ENCODE results near the gene CDCA8. TPM values are rescaled to one million over a fixed set of nuclear protein-coding genes. Genes with fewer than 3 reads are reported as not detected.

Gene CDCA8
- total and polyA plus RNA-seq, 2 of the 8 experiments (the other 6 are each of a cell fraction or from before 2014, with no cell fraction given) = 43.9 to 46.2 TPM

DNA sequence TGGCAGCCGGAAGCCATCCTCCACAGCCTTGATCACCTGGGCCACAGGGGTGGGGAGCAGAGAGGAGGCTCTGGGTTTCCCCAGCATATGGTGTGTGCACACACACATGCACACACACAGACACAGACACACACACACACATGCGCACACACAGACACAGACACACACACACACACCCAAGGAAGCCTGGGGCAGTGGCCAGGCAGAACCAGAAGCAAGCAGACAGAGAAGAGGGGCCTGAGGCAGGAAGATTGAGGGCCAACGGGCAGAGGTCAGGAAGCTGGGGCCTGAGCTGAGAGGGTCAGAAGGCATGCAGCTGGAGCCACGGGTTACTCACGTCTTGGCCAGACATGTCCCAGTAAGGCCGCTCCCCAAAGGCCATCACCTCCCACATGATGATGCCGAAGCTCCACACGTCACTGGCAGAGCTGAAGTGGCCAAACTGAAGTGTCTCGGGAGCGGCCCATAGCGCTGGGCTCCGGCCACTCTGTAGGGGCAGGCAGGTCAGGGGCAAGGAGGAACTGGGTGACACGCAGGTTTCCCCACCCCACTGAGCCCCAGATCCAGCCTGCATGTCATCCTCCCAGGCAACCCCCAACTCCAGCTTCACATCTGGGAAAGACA lies 27.4 kb downstream of the CDCA8 start:
- Histone ChIP-seq H3K9ac (replicated peaks in 1 of 4; ENCODE audit: extremely low read depth in 1 of 4, low read depth in 3 of 4, low read length in 3 of 4) (no peak overlapping the region), H3K4me1 (replicated peaks in 1 of 4; ENCODE audit: control insufficient read depth in 3 of 4, insufficient read depth in 4 of 4, low read length in 3 of 4) (peaks cover 0 to 7% (median 4%) of the 10 kb centered on the region in 4 experiments; a peak in 3 of 7 replicates), H3K27me3 (replicated peaks in 1 of 4; ENCODE audit: control insufficient read depth in 3 of 4, extremely low read depth in 1 of 4, insufficient read depth in 3 of 4, low read length in 3 of 4) (no peaks in the 10 kb centered on the region), H3K4me3 (ENCODE audit: extremely low read depth in 1 of 4, insufficient read depth in 2 of 4, low read depth in 3 of 4, low read length in 4 of 4) (no peak overlapping the region), H3K23ac (ENCODE audit: insufficient read length) (no peak overlapping the region), H3K4ac (replicated peaks; ENCODE audit: insufficient read length, low read depth, low read length) (no peak overlapping the region), H3K23me2 (ENCODE audit: low read depth, low read length) (no peaks in the 10 kb centered on the region), H3K14ac (ENCODE audit: insufficient read length) (no peak overlapping the region), H2BK5ac (ENCODE audit: low read depth, low read length) (no peak overlapping the region), H4K8ac (ENCODE audit: extremely low read depth, insufficient read depth, low read length) (peak overlapping the region; percentile 3; the same call in 1 of the 2 replicates), H3K4me2 (ENCODE audit: insufficient read depth in 1 of 2, low read depth in 2 of 2, low read length in 2 of 2) (no peak overlapping the region), H2AFZ (ENCODE audit: low read length) (no peak overlapping the region), H2BK15ac (ENCODE audit: low read length) (no peak overlapping the region), H2BK12ac (ENCODE audit: low read depth, low read length) (no peak overlapping the region), H2BK120ac (replicated peaks; ENCODE audit: low read depth, low read length) (no peak overlapping the region), H3K79me1 (ENCODE audit: low read depth, low read length) (no peaks in the 10 kb centered on the region), H4K5ac (ENCODE audit: insufficient read length, low read depth, low read length) (no peak overlapping the region), H2BK20ac (ENCODE audit: low read length) (no peak overlapping the region), H4K20me1 (replicated peaks in 1 of 2; ENCODE audit: control insufficient read depth in 1 of 2, insufficient read depth in 2 of 2, low read length in 2 of 2) (no peaks in the 10 kb centered on the region), H3K56ac (replicated peaks; ENCODE audit: insufficient read length, low read depth, low read length) (no peak overlapping the region), H3K18ac (ENCODE audit: extremely low read depth, low read length) (no peak overlapping the region), H3K79me2 (ENCODE audit: control insufficient read depth in 1 of 2, insufficient read depth in 2 of 2, low read length in 2 of 2) (no peaks in the 10 kb centered on the region), H2AK5ac (ENCODE audit: low read depth, low read length) (no peak overlapping the region), H3K27ac (ENCODE audit: low read depth, low read length) (no peak overlapping the region), H3K9me3 (ENCODE audit: insufficient read depth in 2 of 2, low read depth in 1 of 2, low read length in 1 of 2) (no peaks in the 10 kb centered on the region), H3K36me3 (ENCODE audit: control insufficient read depth in 2 of 4, insufficient read depth in 4 of 4, low read length in 3 of 4) (no peaks in the 10 kb centered on the region), H4K91ac (replicated peaks; ENCODE audit: insufficient read length, low read length) (no peak overlapping the region)
- no peak for FAIRE-seq
- no peak for DNase-seq (ENCODE audit: low read depth in 1 of 2, low spot score in 2 of 2)
- ChIA-PET CTCF (ENCODE audit: partially characterized antibody) (interaction anchor here (1.0 to 1.5 kb wide), 3 partner anchors 12 to 216 kb away, joined by 3 to 4 read pairs (median 3); partner anchors contain the start of gene EPHA10), POLR2A (ENCODE audit: partially characterized antibody) (interaction anchor here (1.4 to 2.8 kb wide), 3 partner anchors 10 to 12 kb away, joined by 3 to 11 read pairs (median 6); no protein-coding TSS in a partner anchor)
- TF ChIP-seq SIN3A (conservative IDR thresholded peaks at IDR 0.05 in 1 of 2, IDR thresholded peaks at IDR 0.05 in 1 of 2; ENCODE audit: low read depth in 1 of 2, low read length in 2 of 2) = no peak
- TF ChIP-seq EGR1 (IDR thresholded peaks at IDR 0.05; ENCODE audit: borderline replicate concordance, low read depth, low read length) = no peak
- no peak for TF ChIP-seq SAP30 (IDR thresholded peaks at IDR 0.05; ENCODE audit: insufficient read depth, insufficient replicate concordance, low read length)
- no peak for TF ChIP-seq TCF12 (IDR thresholded peaks at IDR 0.05; ENCODE audit: low read depth, low read length)
- TF ChIP-seq RAD21 (IDR thresholded peaks at IDR 0.05 in 1 of 2, conservative IDR thresholded peaks at IDR 0.05 in 1 of 2; ENCODE audit: low read depth in 2 of 2, low read length in 2 of 2) = no peak
- no peak for TF ChIP-seq NRF1 (IDR thresholded peaks at IDR 0.05; ENCODE audit: low read depth, low read length)
- no peak for TF ChIP-seq BRCA1 (IDR thresholded peaks at IDR 0.05; ENCODE audit: low read depth, low read length)
- TF ChIP-seq FOSL1 (IDR thresholded peaks at IDR 0.05; ENCODE audit: insufficient read depth, low read depth, low read length) = no peak
- TF ChIP-seq, protein P1, sequence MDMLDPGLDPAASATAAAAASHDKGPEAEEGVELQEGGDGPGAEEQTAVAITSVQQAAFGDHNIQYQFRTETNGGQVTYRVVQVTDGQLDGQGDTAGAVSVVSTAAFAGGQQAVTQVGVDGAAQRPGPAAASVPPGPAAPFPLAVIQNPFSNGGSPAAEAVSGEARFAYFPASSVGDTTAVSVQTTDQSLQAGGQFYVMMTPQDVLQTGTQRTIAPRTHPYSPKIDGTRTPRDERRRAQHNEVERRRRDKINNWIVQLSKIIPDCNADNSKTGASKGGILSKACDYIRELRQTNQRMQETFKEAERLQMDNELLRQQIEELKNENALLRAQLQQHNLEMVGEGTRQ (IDR thresholded peaks at IDR 0.05; ENCODE audit: low read length) = no peak
- no peak for TF ChIP-seq TBP (IDR thresholded peaks at IDR 0.05; ENCODE audit: low read depth, low read length)
- TF ChIP-seq CREB1 (IDR thresholded peaks at IDR 0.05) = no peak
- 90% methylated on average over 13 of the region's 13 CpGs; no CpG with 5 or more reads in 1 of the 2 experiments for WGBS, 2 experiments (ENCODE audit: extremely low coverage in 1 of 2, insufficient coverage in 1 of 2, insufficient read length in 1 of 2, insufficient replicate concordance in 2 of 2, low coverage in 1 of 2, low lambda C conversion rate in 2 of 2, missing lambda C conversion rate in 1 of 2)

Measured in H1 (cell line).